Subcutaneous adipose tissue (tissue), 4 donors: ENCODE results near the gene SMARCC1. TPM values are rescaled to one million over a fixed set of nuclear protein-coding genes. Genes with fewer than 3 reads are reported as not detected.

ENCODE experiments used
- total RNA-seq, 4 donors: library from RNA; depleted of rRNA; stranded (reverse); fragments of >200 nt; gene quantifications; one replicate each; pipeline ENCODE4 v1.1.0, GENCODE V29; 2016
- TF ChIP-seq, protein P1 (sequence below): fragments of 450-650 bp; IDR thresholded peaks from one replicate; pipeline ENCODE4 v1.5.1; 2016; ENCODE audit warnings: low read depth, mild to moderate bottlenecking, control low read depth, antibody characterized with exemption, moderate library complexity

Gene SMARCC1
- total RNA-seq, 4 donors from 2014 or later: 25.8 to 29.2 (median 26.1) TPM

DNA sequence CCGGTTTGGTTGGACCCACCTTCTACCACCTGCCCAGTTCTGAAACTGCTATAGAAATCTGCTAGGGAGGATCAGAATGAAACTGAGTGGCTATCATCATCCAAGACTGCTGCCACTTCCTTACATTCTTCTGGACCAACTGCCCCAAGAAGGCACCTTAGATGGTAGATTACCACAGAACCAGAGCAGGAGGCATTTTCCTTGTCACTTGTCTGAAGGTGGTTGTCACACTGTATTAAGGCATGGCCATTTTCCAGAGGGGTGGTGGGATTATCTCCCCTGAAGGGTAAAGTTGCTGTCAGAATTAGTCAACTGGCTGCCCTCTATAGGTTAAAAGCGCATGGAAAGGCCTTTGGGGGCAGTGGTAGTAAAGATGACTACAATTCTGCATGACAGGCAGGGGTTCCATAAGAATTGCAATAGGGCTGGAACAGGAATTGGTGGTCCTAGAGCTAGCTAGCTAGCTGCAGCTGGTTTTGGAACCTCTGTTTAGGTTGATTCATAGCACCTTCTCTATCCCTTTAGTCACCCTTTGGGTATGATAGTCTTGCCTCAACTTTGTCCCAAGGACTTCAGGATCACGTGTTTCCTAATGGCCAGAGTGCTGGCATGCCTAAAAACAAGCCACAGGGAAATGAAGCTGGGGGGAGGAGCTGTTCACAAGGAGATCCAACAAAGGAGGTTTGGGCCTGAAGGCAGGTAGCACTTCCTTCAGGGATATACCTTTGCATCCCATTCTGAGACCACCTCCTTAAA lies 198.2 kb downstream of the SMARCC1 start:
- TF ChIP-seq, protein P1, sequence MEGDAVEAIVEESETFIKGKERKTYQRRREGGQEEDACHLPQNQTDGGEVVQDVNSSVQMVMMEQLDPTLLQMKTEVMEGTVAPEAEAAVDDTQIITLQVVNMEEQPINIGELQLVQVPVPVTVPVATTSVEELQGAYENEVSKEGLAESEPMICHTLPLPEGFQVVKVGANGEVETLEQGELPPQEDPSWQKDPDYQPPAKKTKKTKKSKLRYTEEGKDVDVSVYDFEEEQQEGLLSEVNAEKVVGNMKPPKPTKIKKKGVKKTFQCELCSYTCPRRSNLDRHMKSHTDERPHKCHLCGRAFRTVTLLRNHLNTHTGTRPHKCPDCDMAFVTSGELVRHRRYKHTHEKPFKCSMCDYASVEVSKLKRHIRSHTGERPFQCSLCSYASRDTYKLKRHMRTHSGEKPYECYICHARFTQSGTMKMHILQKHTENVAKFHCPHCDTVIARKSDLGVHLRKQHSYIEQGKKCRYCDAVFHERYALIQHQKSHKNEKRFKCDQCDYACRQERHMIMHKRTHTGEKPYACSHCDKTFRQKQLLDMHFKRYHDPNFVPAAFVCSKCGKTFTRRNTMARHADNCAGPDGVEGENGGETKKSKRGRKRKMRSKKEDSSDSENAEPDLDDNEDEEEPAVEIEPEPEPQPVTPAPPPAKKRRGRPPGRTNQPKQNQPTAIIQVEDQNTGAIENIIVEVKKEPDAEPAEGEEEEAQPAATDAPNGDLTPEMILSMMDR: no peak

DNA sequence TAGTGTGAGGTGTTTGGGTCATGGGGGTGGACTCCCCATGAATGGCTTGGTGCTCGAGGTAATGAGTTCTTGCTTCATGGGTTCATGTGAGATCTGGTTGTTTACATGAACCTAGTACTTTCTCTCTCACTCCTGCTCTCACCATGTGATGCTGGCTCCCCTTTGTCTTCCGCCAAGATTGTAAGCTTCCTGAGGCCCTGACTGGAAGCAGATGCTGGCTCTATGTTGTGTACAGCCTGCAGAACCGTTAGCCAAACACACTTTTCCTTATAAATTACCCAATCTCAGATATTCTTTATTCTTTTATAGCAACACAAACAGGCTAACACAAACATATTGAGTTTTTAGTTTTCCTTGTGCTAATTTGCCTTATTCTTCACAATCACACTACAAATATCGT lies 199.9 kb downstream of the SMARCC1 start:
- TF ChIP-seq, protein P1: no peak

DNA sequence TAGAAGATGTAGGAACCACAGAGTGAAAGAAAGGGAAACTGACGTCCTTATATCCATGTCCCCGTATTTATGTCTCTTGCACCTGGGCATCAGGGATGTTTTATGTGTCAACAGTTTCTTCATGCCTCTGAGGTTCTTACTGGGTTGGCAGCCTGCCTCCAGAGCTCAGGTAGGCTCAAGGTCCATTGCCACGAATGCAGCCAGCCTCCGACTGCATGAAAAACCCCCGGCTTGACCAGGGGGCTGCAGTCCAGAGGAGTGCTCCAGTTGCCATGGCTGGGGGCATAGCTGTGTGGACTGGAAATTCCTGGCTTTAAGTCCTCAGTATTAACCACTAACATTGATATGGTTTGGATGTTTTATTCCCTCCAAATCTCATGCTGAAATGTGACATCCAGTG lies 200.3 kb downstream of the SMARCC1 start:
- TF ChIP-seq, protein P1: no peak

DNA sequence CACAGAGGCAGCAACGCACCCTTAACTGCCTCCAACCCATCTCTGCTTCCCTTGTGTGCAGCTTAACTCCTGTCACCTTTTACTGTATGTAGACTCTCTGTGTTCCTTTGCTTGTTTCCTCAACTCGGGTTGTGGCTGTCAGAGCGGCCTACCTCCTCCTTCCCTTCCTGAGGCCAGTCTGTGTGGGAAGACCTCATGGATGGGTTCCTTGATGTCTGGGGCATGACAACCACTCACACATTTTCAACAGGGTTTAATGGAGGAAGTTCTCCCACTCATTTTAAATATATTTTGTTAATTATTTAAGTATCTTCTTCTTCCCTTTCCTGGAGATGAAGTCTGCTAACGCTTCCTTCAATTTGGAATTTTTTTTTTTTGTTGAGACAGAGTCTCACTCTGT lies 201.2 kb downstream of the SMARCC1 start:
- TF ChIP-seq, protein P1: no peak

DNA sequence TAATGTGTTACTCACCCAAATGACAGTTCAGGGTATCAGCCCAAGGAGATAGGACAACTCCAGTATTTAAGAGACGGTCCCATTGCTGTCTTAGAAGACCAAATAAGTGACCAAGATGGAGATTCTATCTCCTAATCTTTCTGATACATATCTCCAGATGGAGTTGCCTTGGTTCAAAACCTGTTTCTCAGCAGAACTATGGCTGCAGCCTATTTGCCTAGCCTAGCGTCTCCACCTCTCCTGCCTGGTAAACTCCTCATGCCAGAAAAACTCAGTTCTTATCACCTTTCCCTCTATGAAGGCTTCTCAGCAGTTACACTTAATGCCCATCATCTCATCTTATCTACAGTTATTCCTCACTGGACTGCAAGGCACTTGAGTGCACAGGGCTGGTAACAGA lies 201.8 kb downstream of the SMARCC1 start:
- TF ChIP-seq, protein P1: no peak

DNA sequence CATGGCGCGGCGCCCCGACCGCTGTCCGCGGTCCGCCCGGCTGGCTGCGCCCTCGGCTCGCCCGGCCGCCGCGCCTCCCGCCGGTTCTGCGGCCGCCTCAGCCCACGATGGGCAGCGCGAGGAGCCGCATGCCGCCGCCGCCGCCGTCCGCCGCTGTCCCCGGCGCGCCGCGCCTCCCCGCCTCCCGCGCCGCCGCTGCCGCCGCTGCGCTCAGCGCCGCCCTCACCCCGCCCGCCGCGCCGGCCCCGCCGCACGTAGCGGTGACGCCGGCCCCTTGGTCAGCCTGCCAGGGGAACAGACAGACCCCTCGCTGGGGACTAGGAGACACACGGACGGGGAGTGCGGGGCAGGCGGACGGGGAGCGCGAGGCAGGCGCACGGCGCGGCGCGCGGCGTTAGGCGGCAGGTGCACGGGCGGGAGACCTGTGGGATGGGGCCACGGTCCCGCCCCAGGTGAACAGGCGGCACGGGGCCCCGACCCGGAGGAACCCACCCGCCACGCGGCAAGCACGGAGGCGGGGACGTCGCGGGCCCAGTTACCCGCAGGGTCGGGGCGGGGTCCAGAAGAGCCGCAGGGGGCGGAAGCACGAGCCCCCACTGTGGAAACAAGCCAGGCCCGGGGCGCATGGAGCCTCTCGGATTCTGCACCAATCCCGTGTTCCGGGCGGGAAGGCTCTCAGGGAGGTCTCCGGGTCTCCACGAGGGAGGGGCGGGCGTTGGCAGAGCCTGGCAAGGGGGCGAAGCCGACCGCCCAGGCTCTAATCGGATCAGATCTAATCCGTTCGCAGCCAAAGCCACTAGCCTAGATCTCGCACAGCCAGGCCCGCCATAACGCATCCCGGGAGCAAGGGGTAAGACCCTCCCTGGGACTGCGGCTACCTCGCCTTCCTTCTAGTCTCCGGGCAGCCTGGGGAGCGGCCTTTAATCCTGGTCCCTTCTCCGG lies 202.7 kb downstream of the SMARCC1 start, which contains the start of gene CSPG5:
Gene CSPG5, minus strand, starts transcription at position 175 of the 942 bp plus-strand sequence. Its CDS starts 172 bp downstream, at position 3.
- TF ChIP-seq, protein P1: no peak

DNA sequence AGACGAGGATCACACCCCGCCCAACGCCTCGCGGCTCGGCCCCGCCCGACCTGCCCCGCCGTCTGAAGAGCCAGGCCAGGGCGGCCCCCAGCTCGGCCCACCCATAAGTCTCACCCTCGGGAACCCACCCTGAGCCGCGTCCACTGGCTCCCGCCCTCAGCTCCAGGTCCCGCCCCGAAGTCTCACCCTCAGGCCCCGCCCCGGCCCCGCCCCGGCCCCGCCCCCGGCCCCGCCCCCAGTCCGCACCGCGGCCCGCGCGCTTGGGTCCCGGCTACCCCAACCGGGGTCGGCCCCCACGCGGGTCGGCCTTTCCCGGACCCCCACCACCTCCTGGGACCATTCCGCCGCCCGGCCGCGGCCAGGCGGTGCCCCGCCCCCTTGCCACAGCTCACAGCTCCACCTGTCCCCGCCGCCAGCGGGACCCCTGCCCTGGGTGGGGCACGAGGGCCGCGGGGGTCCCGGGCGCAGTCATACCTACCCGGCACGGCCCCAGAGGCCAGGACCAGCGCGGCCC lies 203.5 kb downstream of the SMARCC1 start:
- TF ChIP-seq, protein P1: no peak
